ENCODE measurements around the gene ROR1.
"Not testable (repeated sequence)": the region's sequence is repeated elsewhere in the genome, so short reads cannot be mapped to it uniquely, and the experiment has no call there.

Gene ROR1

DNA sequence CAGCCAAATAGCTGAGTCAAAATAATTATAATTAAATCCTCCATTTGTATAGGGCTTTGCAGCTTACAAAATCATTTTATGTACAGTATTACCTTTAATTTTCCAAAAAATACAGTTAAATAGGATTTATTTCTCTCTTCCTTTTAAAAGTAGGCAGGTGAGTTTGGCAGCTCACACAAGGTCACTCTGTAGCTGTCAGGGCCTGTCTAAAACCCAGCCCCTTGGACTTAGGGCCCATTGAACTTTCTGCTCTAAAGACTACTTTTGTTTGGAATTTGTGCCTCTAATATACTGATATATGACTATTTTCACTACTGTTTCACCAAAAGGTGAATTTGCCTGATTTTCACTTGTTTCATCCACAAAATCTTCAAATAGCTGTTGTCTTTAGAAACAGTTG is 10.3 kb downstream of the ROR1 start:
- H3K4me3 ChIP-seq (ENCODE audit: low read depth, low read length), result no peak overlapping the region
- H3K4me1 ChIP-seq, result no peaks in the 10 kb centered on the region
- no peak for DNase-seq
- no peaks in the 10 kb centered on the region for H3K27me3 ChIP-seq
- no peaks in the 10 kb centered on the region for H3K9me3 ChIP-seq
- TF ChIP-seq, protein P1, sequence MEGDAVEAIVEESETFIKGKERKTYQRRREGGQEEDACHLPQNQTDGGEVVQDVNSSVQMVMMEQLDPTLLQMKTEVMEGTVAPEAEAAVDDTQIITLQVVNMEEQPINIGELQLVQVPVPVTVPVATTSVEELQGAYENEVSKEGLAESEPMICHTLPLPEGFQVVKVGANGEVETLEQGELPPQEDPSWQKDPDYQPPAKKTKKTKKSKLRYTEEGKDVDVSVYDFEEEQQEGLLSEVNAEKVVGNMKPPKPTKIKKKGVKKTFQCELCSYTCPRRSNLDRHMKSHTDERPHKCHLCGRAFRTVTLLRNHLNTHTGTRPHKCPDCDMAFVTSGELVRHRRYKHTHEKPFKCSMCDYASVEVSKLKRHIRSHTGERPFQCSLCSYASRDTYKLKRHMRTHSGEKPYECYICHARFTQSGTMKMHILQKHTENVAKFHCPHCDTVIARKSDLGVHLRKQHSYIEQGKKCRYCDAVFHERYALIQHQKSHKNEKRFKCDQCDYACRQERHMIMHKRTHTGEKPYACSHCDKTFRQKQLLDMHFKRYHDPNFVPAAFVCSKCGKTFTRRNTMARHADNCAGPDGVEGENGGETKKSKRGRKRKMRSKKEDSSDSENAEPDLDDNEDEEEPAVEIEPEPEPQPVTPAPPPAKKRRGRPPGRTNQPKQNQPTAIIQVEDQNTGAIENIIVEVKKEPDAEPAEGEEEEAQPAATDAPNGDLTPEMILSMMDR (IDR thresholded peaks at IDR 0.05; ENCODE audit: low read depth, low read length), result no peak
- H3K36me3 ChIP-seq, result no peaks in the 10 kb centered on the region

DNA sequence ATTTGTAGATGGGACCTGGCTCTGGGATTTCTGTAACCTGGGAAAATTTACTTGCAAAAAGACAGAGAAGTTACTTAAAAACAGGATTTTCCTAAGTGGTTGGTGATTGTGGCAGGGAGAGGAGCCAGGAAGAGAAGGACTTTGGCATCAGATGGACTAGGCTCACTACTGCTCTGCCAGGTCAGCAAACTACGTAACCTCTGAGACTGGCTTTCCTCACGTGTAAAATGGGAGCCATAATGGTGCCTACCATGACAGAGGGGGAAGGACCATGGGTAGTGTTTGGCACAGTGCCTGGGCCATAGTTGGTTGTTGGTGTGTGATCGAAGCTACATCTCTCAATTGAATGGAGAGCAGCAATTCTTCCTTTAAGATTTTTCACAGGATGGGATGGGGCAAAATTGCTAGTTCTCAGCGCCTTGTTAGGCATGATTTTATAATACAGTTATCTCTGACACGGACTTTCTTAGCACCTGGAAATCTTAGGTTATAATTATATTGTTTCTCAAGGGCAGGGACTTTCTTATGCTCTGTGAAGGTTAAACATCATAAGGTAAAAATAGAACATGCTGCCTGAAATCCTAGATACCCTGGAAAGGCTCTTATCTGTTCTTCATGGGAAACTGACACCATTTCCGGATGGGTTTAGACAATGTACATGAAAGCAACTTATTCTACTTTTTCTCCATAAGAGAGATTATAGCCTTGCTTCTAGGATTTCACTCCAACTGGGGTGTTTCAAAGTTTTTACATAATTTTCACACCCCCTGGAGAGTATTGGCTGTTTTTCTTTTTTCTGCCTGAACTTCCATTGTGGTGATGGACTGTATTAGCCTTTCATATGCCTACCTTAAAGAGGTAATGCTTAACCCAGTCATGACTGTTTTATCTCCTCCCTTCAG is 10.9 kb downstream of the ROR1 start:
- TF ChIP-seq, protein P1 (IDR thresholded peaks at IDR 0.05; ENCODE audit: low read depth, low read length), result no peak
- no peaks in the 10 kb centered on the region for H3K4me1 ChIP-seq
- no peaks in the 10 kb centered on the region for H3K9me3 ChIP-seq
- H3K36me3 ChIP-seq, result no peaks in the 10 kb centered on the region
- H3K4me3 ChIP-seq (ENCODE audit: low read depth, low read length), result no peak overlapping the region
- no peak for DNase-seq
- no peaks in the 10 kb centered on the region for H3K27me3 ChIP-seq

DNA sequence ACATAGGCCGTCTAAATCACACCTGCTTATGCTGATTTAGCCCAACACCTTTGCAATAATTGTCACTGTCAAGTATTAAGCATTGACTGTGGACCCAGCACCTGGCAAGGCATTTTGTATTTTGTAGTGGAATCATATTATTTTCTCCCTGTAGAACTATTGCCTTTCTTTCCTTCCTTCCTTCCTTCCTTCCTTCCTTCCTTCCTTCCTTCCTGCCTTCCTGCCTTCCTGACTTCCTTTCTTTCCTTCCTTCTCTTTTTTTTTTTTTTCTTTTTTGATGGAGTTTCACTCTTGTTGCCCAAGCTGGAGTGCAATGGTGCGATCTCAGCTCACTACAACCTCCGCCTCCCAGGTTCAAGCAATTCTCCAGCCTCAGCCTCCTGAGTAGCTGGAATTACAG is 13.5 kb downstream of the ROR1 start:
- H3K4me1 ChIP-seq; H3K4me3 ChIP-seq (ENCODE audit: low read depth, low read length); H3K36me3 ChIP-seq; DNase-seq; H3K9me3 ChIP-seq; H3K27me3 ChIP-seq: not testable (repeated sequence)

DNA sequence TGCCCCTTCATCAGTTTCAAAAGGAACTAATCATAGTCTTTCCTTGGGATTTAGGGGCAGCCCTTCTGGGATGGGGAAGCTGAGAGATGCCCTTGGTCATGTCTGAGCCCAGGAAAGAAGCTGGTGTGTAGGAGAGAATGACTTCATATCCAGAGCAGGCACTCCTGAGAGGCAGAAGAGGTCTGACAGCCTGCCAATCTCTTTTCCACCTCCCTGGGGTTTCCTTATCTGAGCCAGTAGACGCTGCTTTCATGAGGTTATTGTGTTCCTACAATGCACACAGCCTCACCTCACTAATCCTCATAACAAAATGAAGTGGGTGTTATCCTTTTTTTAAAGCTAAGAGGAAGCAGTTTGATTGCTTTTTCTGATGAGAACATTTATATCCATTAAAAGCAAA is 14.1 kb downstream of the ROR1 start:
- DNase-seq, result peak; percentile 28
- H3K4me1 ChIP-seq, result no peaks in the 10 kb centered on the region
- H3K27me3 ChIP-seq, result no peaks in the 10 kb centered on the region
- H3K36me3 ChIP-seq, result no peaks in the 10 kb centered on the region
- TF ChIP-seq, protein P1 (IDR thresholded peaks at IDR 0.05; ENCODE audit: low read depth, low read length), result no peak
- H3K4me3 ChIP-seq (ENCODE audit: low read depth, low read length), result no peak overlapping the region
- no peaks in the 10 kb centered on the region for H3K9me3 ChIP-seq

DNA sequence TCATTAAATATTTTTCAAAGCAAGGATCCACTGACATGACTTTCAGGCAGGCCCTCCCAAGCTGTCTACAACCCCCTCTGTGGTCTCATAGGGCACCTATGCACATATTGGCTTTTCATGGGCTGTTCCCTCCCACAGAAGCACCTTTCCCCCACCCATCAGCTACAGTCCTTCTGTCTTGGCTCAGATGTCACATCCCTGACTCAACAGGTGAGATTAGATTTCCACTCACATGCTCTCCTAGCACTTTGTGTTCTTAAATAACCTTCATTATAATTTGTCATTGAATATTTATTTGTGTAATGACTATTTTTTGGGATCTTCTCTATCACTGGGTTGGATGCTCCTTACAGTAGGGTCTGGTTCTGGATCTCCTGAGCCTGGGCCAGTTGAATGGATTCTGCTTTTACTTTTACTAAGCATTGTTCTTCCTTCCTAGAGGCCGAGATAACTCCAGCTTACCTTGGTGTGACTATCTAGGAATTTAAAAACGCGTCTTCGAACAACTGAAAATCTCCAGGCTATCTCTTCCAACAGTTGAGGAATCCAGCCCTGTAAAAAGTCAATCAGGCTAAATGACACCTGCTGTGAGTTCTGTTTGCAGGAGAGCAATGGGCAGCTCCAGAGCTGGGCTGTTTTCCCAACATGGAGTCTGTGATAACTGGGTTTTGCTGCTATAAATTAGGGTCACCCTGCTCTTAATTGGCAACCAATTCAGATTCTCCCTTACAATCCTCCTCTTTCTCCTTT is 16.2 kb downstream of the ROR1 start:
- DNase-seq, result no peak
- H3K27me3 ChIP-seq, result no peaks in the 10 kb centered on the region
- no peaks in the 10 kb centered on the region for H3K4me1 ChIP-seq
- TF ChIP-seq, protein P1 (IDR thresholded peaks at IDR 0.05; ENCODE audit: low read depth, low read length), result no peak
- H3K9me3 ChIP-seq, result no peaks in the 10 kb centered on the region
- no peak overlapping the region for H3K4me3 ChIP-seq (ENCODE audit: low read depth, low read length)
- H3K36me3 ChIP-seq, result no peaks in the 10 kb centered on the region

DNA sequence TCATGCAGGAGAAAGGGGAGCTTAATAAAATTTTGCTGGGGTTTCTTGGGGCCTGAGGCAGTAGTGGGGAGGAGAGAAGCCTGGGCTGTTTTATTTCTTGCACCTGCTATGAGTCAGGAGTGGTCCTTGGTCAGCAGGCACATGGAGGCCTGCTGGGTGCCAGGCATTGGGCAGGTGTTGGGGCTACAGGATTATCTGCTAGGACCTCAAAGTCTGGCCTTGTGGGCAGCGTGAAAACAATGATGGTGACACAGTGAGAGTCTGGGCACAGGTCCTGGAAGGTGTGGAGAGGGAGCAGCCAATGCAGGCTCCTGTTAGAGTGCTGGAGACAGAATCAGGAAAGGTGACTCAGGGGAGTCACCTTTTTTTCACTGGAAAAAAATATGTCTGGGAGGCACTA is 17.2 kb downstream of the ROR1 start:
- H3K36me3 ChIP-seq, result no peaks in the 10 kb centered on the region
- no peak for DNase-seq
- TF ChIP-seq, protein P1 (IDR thresholded peaks at IDR 0.05; ENCODE audit: low read depth, low read length), result no peak
- H3K4me1 ChIP-seq, result no peaks in the 10 kb centered on the region
- no peak overlapping the region for H3K4me3 ChIP-seq (ENCODE audit: low read depth, low read length)
- H3K27me3 ChIP-seq, result no peaks in the 10 kb centered on the region
- no peaks in the 10 kb centered on the region for H3K9me3 ChIP-seq
